ENCODE data around the gene CD9.
A peak's percentile ranks its signal among the peaks of the same experiment; 100 is the strongest.

Gene CD9

DNA sequence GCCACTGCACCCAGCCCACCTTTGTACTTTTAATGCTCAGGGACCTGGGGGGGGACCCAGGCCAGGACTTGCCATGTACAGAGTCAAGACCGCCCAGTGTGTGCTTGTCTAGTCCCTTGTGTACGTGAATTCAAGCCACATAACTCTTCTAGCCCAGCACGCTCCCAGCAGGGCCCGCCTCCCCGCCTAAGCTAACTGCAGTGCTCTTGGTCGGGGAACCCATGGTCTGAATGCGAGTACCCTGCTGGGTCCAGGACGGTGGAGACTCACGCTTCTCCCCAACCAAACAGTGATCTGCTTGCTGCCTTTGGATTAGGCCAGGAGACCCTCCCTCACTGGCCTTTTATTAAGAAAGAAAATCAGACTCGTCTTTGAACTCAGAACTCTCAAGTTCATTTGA lies 23.3 kb downstream of the CD9 start:
- peaks cover 0 to 8% (median 5%) of the 10 kb centered on the region in 3 donors for H3K36me3 ChIP-seq
- no peak overlapping the region for H3K4me3 ChIP-seq
- H3K9me3 ChIP-seq = no peaks in the 10 kb centered on the region
- no peak for DNase-seq
- peak overlapping the region; percentile 85 to 92 for H3K27ac ChIP-seq
- intact Hi-C loops (cut with DNase I; ENCODE audit: low total_unique reads) = no loop called here
- peaks cover 6 to 100% (median 91%) of the 10 kb centered on the region in 4 donors for H3K4me1 ChIP-seq
- no peaks in the 10 kb centered on the region for H3K27me3 ChIP-seq
- TF ChIP-seq, protein P1, sequence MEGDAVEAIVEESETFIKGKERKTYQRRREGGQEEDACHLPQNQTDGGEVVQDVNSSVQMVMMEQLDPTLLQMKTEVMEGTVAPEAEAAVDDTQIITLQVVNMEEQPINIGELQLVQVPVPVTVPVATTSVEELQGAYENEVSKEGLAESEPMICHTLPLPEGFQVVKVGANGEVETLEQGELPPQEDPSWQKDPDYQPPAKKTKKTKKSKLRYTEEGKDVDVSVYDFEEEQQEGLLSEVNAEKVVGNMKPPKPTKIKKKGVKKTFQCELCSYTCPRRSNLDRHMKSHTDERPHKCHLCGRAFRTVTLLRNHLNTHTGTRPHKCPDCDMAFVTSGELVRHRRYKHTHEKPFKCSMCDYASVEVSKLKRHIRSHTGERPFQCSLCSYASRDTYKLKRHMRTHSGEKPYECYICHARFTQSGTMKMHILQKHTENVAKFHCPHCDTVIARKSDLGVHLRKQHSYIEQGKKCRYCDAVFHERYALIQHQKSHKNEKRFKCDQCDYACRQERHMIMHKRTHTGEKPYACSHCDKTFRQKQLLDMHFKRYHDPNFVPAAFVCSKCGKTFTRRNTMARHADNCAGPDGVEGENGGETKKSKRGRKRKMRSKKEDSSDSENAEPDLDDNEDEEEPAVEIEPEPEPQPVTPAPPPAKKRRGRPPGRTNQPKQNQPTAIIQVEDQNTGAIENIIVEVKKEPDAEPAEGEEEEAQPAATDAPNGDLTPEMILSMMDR (IDR thresholded peaks at IDR 0.05) = no peak

DNA sequence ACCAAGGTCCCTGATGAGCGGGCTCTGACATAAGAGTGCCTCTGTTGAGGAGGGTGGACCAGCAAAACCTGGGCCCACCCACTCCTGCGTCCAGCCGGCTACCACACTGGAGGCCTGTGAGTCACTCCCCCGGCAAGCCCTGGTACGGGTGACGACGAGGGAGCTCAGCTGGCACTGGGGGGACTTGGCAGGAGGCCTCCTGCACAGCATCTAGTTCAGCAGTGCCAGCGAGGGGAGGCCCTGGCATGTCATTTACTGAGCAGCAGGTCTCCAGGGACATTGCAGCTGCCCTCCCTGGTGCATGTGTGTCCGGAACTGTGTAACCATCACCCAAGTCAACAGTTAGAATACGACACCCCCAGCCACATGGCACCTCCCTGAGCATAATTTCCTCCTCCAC lies 24.4 kb downstream of the CD9 start:
- no peaks in the 10 kb centered on the region for H3K9me3 ChIP-seq
- H3K4me1 ChIP-seq = peaks cover 6 to 100% (median 93%) of the 10 kb centered on the region in 4 donors
- peaks cover 0 to 8% (median 5%) of the 10 kb centered on the region in 3 donors for H3K36me3 ChIP-seq
- H3K27ac ChIP-seq = peak overlapping the region; percentile 85 to 92
- no peak overlapping the region for H3K4me3 ChIP-seq
- intact Hi-C loops (cut with DNase I; ENCODE audit: low total_unique reads) = no loop called here
- H3K27me3 ChIP-seq = no peaks in the 10 kb centered on the region
- TF ChIP-seq, protein P1 (IDR thresholded peaks at IDR 0.05) = no peak
- peak; percentile 75 to 97 for DNase-seq

DNA sequence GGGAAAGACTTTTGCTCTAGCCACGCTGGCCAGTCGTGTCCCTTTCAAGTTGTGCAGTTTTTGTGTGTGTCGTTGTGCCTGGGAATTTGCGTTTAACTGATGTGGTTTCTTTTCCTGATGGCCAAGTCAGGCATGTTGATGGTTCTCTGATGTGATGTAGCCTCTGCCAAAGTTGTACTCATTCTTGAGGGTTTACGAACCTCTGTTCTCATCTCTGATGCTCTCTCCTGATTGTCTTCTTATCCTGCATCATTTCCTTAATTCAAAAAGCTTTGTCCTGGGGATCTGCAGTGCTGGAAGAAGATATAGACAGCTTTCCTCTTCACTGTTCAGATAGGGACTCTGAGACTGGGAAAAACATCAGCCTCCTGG lies 25.4 kb downstream of the CD9 start:
- Histone ChIP-seq H3K9me3 (no peaks in the 10 kb centered on the region), H3K27me3 (no peaks in the 10 kb centered on the region), H3K36me3 (peaks cover 0 to 8% (median 5%) of the 10 kb centered on the region in 3 donors), H3K4me3 (peak overlapping the region in 1 of 2 donors; percentile 20), H3K27ac (peak overlapping the region; percentile 85 to 92), H3K4me1 (peaks cover 6 to 100% (median 93%) of the 10 kb centered on the region in 4 donors)
- intact Hi-C loops (cut with DNase I; ENCODE audit: low total_unique reads) = no loop called here
- no peak for DNase-seq
- TF ChIP-seq, protein P1 (IDR thresholded peaks at IDR 0.05) = no peak

DNA sequence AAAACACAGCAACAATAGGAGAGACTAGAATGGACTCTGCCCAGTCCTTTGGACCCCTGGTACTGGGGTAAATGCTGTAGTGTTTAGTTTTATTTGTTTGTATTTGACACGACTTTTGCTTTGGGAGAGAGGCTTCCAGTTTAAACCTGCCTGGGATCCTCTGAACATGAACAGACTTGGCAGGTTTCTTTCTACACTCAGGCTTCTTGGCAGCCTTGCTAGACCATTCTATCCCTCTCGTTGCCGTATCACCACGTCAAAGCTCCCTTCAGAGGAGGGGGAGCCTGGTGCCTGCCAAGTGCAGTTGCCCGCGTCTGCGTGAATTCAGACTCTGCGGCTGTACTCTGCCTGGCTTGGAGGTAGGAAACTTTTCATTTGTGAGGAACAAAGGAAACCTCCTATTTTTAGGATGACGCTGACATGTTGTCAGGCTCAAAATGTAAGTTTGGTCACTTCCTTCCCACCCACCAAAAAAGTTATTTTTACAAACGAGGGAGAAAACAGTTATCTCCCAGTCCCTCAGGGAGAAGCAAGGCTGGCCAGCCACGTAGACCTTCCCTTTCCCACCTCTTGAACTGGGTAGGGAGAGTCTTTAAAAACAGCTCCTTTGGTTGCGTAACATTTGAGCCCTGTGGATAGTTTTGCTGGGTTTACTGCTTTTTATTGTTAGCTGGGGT lies 25.9 kb downstream of the CD9 start:
- H3K36me3 ChIP-seq = peaks cover 0 to 8% (median 5%) of the 10 kb centered on the region in 3 donors
- H3K27me3 ChIP-seq = no peaks in the 10 kb centered on the region
- peaks cover 6 to 100% (median 93%) of the 10 kb centered on the region in 4 donors for H3K4me1 ChIP-seq
- TF ChIP-seq, protein P1 (IDR thresholded peaks at IDR 0.05) = no peak
- H3K27ac ChIP-seq = peak overlapping the region; percentile 85 to 92
- H3K9me3 ChIP-seq = no peaks in the 10 kb centered on the region
- peak overlapping the region; percentile 5 to 20 for H3K4me3 ChIP-seq
- intact Hi-C loops (cut with DNase I; ENCODE audit: low total_unique reads) = no loop called here
- peak; percentile 87 to 96 for DNase-seq

DNA sequence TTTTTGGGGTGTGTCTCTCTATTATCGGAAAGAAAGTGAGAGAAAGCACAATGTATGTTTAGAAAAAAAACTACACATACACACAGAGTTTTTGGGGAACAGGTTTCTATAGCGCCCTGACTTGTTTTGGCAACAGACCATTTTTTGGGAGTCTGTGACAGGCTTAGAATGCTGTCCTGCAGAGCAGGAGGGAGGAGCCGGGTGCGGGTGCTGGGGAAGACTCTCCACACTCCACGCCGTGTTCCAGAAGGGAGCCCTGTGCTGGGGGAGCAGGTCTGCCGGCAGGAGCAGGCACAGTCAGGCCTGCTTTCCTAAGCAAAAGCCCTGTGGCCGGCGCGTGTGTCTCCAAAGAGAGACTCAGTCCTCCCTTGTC lies 26.5 kb downstream of the CD9 start:
- TF ChIP-seq, protein P1 (IDR thresholded peaks at IDR 0.05) = no peak
- peak overlapping the region; percentile 5 to 20 for H3K4me3 ChIP-seq
- no peaks in the 10 kb centered on the region for H3K9me3 ChIP-seq
- H3K27me3 ChIP-seq = no peaks in the 10 kb centered on the region
- peaks cover 0 to 8% (median 5%) of the 10 kb centered on the region in 3 donors for H3K36me3 ChIP-seq
- DNase-seq = peak; percentile 47 to 81
- intact Hi-C loops (cut with DNase I; ENCODE audit: low total_unique reads) = no loop called here
- H3K4me1 ChIP-seq = peaks cover 6 to 100% (median 96%) of the 10 kb centered on the region in 4 donors
- H3K27ac ChIP-seq = peak overlapping the region; percentile 85 to 92

All from tibial artery (tissue), 4 donors.